ENCODE data around the gene PLD1. TPM values are rescaled to one million over a fixed set of nuclear protein-coding genes. Genes with fewer than 3 reads are reported as not detected.

PLD1 gene
- total RNA-seq, 4 donors from 2014 or later = 15.3 to 55.9 (median 45.4) TPM

GRCh38 chr3:171792531-171792930, 17.8 kb downstream of the PLD1 start:
- WGBS, 2 donors = 78 to 85% methylated on average over 2 of the region's 2 CpGs
- Histone ChIP-seq H3K4me3 (no peak overlapping the region), H3K36me3 (no peaks in the 10 kb centered on the region), H3K27ac (no peak overlapping the region), H3K27me3 (no peaks in the 10 kb centered on the region), H3K4me1 (peaks cover 0 to 44% (median 3%) of the 10 kb centered on the region in 4 donors), H3K9me3 (no peaks in the 10 kb centered on the region)
- TF ChIP-seq POLR2A (IDR thresholded peaks at IDR 0.05) = no peak
- TF ChIP-seq EP300 (IDR thresholded peaks at IDR 0.05) = no peak
- no peak for TF ChIP-seq CTCF (IDR thresholded peaks at IDR 0.05)
- DNase-seq (ENCODE audit: low spot score in 2 of 2) = no peak

GRCh38 chr3:171791692-171792076, 18.6 kb downstream of the PLD1 start:
- no peak overlapping the region for H3K4me3 ChIP-seq
- no peak for DNase-seq (ENCODE audit: low spot score in 2 of 2)
- 46 to 53% methylated on average over 5 of the region's 5 CpGs for WGBS, 2 donors
- no peaks in the 10 kb centered on the region for H3K9me3 ChIP-seq
- TF ChIP-seq POLR2A (IDR thresholded peaks at IDR 0.05) (no peak), EP300 (IDR thresholded peaks at IDR 0.05) (peak in 1 of 2 donors; percentile 50)
- peaks cover 0 to 39% (median 3%) of the 10 kb centered on the region in 4 donors for H3K4me1 ChIP-seq
- no peaks in the 10 kb centered on the region for H3K36me3 ChIP-seq
- peak overlapping the region in 1 of 4 donors; percentile 59 for H3K27ac ChIP-seq
- H3K27me3 ChIP-seq = no peaks in the 10 kb centered on the region

GRCh38 chr3:171790898-171791691, 19.2 kb downstream of the PLD1 start:
- H3K4me1 ChIP-seq = peaks cover 0 to 39% (median 3%) of the 10 kb centered on the region in 4 donors
- no peak for TF ChIP-seq POLR2A (IDR thresholded peaks at IDR 0.05)
- TF ChIP-seq CTCF (IDR thresholded peaks at IDR 0.05) = no peak
- TF ChIP-seq EP300 (IDR thresholded peaks at IDR 0.05) = no peak
- no peak overlapping the region for H3K4me3 ChIP-seq
- H3K27ac ChIP-seq = peak overlapping the region in 1 of 4 donors; percentile 59
- no peak for DNase-seq (ENCODE audit: low spot score in 2 of 2)
- H3K27me3 ChIP-seq = no peaks in the 10 kb centered on the region
- no peaks in the 10 kb centered on the region for H3K9me3 ChIP-seq
- no peaks in the 10 kb centered on the region for H3K36me3 ChIP-seq
- WGBS, 2 donors = 64 to 66% methylated on average over 5 of the region's 5 CpGs

DNA sequence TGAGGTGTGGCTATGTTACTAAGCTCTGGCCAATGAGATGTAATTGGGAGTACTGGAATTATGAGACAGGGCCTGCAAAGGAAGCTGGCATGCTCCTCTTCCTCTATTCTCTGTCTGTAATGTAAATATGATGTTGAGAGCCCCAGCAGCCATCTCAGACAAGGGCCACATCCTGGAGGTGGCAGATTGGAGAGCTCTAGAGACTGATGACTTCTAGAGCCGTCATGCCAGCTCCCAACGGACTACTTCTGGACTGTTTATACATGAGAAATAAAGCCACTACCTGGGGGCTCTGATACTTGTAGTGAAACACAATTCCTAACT, 19.7 kb downstream of the PLD1 start:
- H3K27ac ChIP-seq = no peak overlapping the region
- H3K36me3 ChIP-seq = no peaks in the 10 kb centered on the region
- TF ChIP-seq POLR2A (IDR thresholded peaks at IDR 0.05) (no peak), EP300 (IDR thresholded peaks at IDR 0.05) (no peak), CTCF (IDR thresholded peaks at IDR 0.05) (no peak)
- no peak overlapping the region for H3K4me3 ChIP-seq
- H3K4me1 ChIP-seq = peaks cover 0 to 39% (median 3%) of the 10 kb centered on the region in 4 donors
- 92 to 94% methylated on average over 2 of the region's 2 CpGs for WGBS, 2 donors
- no peaks in the 10 kb centered on the region for H3K27me3 ChIP-seq
- no peaks in the 10 kb centered on the region for H3K9me3 ChIP-seq
- DNase-seq (ENCODE audit: low spot score in 2 of 2) = no peak

DNA sequence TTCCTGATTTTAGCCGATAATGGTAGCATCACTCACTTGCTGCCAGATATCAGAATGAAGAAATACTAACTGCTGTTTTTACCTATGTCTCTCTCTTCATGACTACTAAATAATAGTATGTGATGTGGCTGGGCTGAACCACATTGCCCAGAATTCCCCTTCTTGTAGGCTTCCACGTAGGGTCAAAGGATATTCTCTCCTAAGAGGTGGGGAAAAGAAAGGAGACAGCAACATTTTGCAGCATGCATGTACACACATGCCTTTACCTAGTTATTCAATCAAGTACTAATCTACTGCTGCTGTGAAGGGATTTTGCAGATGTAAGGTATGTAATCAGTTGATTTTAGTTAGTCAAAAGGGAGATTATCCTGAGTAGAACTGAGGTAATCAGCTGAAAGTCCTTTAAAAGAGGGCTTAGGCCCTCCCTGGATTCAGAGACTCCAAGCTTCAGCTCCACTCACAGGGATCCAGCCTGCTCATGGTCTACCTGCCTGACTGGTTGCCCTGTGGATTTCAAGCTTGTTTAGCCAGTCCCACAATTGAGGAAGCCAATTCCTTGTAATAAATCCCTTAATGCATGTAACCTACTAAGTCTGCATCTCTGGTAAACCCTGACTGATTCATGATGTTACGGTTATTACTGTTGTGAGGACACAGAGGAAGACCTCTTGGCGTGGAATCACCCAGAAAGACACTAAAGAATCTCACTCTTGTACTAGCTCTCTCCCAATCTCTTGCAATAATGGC, 20.4 kb downstream of the PLD1 start:
- TF ChIP-seq CTCF (IDR thresholded peaks at IDR 0.05) = no peak
- TF ChIP-seq POLR2A (IDR thresholded peaks at IDR 0.05) = no peak
- no peak for TF ChIP-seq EP300 (IDR thresholded peaks at IDR 0.05)
- Histone ChIP-seq H3K4me1 (peaks cover 0 to 39% (median 3%) of the 10 kb centered on the region in 4 donors), H3K36me3 (no peaks in the 10 kb centered on the region), H3K27ac (no peak overlapping the region), H3K9me3 (no peaks in the 10 kb centered on the region), H3K4me3 (no peak overlapping the region), H3K27me3 (no peaks in the 10 kb centered on the region)
- 88% methylated on average over 4 of the region's 4 CpGs for WGBS, 2 donors
- DNase-seq (ENCODE audit: low spot score in 2 of 2) = no peak

Data from tibial nerve (tissue), 4 donors.